Stromal cell of bone marrow (primary cell): ENCODE measurements around the gene KREMEN2.
A peak's percentile ranks its signal among the peaks of the same experiment; 100 is the strongest.
"Not testable (repeated sequence)": the region's sequence is repeated elsewhere in the genome, so short reads cannot be mapped to it uniquely, and the experiment has no call there.

ENCODE experiments used
- DNase-seq: peaks from one replicate; pipeline ENCODE4 v3.0.0-alpha.2; 2012; ENCODE audit warnings: low read depth

The KREMEN2 gene

GRCh38 chr16:2963723-2964474 is at the start of gene KREMEN2:
Gene KREMEN2, plus strand, starts transcription at chr16:2964275. Its CDS starts 246 bp downstream, at chr16:2964521.
- DNase-seq, result no peak

- DNase-seq, result peak; percentile 2
Measured at GRCh38 chr16:2915196-2915929, 48.7 kb upstream of the KREMEN2 start.

- DNase-seq, result peak; percentile 83
Measured at GRCh38 chr16:2919511-2920255, 44.4 kb upstream of the KREMEN2 start.

- DNase-seq, result no peak
Measured at GRCh38 chr16:2923481-2923880, 40.6 kb upstream of the KREMEN2 start.

- no peak for DNase-seq
Measured at GRCh38 chr16:2924901-2925755, 38.9 kb upstream of the KREMEN2 start.

GRCh38 chr16:2925951-2926649 is 38.0 kb upstream of the KREMEN2 start:
- no peak for DNase-seq

- DNase-seq, result no peak
Measured at GRCh38 chr16:2926650-2926999, 37.5 kb upstream of the KREMEN2 start.

GRCh38 chr16:2927010-2927646 is 36.9 kb upstream of the KREMEN2 start:
- DNase-seq, result peak; percentile 76

GRCh38 chr16:2928151-2928550 is 35.9 kb upstream of the KREMEN2 start:
- not testable (repeated sequence) for DNase-seq

GRCh38 chr16:2928796-2929195 is 35.3 kb upstream of the KREMEN2 start:
- no peak for DNase-seq

- no peak for DNase-seq
Measured at GRCh38 chr16:2929693-2930092, 34.4 kb upstream of the KREMEN2 start.

- DNase-seq, result no peak
Measured at GRCh38 chr16:2930236-2930635, 33.8 kb upstream of the KREMEN2 start.

GRCh38 chr16:2931231-2931914 is 32.7 kb upstream of the KREMEN2 start:
- DNase-seq, result not testable (repeated sequence)

GRCh38 chr16:2933136-2933535 is 30.9 kb upstream of the KREMEN2 start:
- DNase-seq, result no peak

- DNase-seq, result no peak
Measured at GRCh38 chr16:2933701-2934100, 30.4 kb upstream of the KREMEN2 start.

GRCh38 chr16:2934450-2934849 is 29.6 kb upstream of the KREMEN2 start:
- no peak for DNase-seq

GRCh38 chr16:2936436-2937011 is 27.6 kb upstream of the KREMEN2 start:
- DNase-seq, result no peak

- DNase-seq, result no peak
Measured at GRCh38 chr16:2937170-2937569, 26.9 kb upstream of the KREMEN2 start.

- DNase-seq, result no peak
Measured at GRCh38 chr16:2938206-2938605, 25.9 kb upstream of the KREMEN2 start.

GRCh38 chr16:2939968-2940367 is 24.1 kb upstream of the KREMEN2 start:
- no peak for DNase-seq
